ENCODE measurements around the gene ARNT2. TPM values are rescaled to one million over a fixed set of nuclear protein-coding genes. Genes with fewer than 3 reads are reported as not detected.

Gene ARNT2
- total RNA-seq, 1 donor from 2014 or later: 35.7 TPM

- Mint-ChIP-seq H3K36me3 (ENCODE audit: unreplicated experiment) (peaks cover 18% of the 10 kb centered on the region), H3K27ac (ENCODE audit: unreplicated experiment) (no peak overlapping the region), H3K4me3 (ENCODE audit: unreplicated experiment) (no peak overlapping the region), H3K9me3 (ENCODE audit: unreplicated experiment) (peaks cover 4% of the 10 kb centered on the region), H3K27me3 (ENCODE audit: unreplicated experiment) (no peaks in the 10 kb centered on the region), H3K4me1 (ENCODE audit: low read depth, unreplicated experiment) (no peaks in the 10 kb centered on the region)
- no peak for DNase-seq
- no peak for TF ChIP-seq CTCF (IDR thresholded peaks at IDR 0.05; ENCODE audit: partially characterized antibody, unreplicated experiment)
Measured at GRCh38 chr15:80637747-80638146, 233.6 kb downstream of the ARNT2 start.

- TF ChIP-seq CTCF (IDR thresholded peaks at IDR 0.05; ENCODE audit: partially characterized antibody, unreplicated experiment): no peak
- no peak for DNase-seq
- Mint-ChIP-seq H3K36me3 (ENCODE audit: unreplicated experiment) (peaks cover 18% of the 10 kb centered on the region), H3K4me3 (ENCODE audit: unreplicated experiment) (no peak overlapping the region), H3K27ac (ENCODE audit: unreplicated experiment) (no peak overlapping the region), H3K27me3 (ENCODE audit: unreplicated experiment) (no peaks in the 10 kb centered on the region), H3K4me1 (ENCODE audit: low read depth, unreplicated experiment) (no peaks in the 10 kb centered on the region), H3K9me3 (ENCODE audit: unreplicated experiment) (peaks cover 4% of the 10 kb centered on the region)
Measured at GRCh38 chr15:80638553-80639167, 234.5 kb downstream of the ARNT2 start.

- Mint-ChIP-seq H3K9me3 (ENCODE audit: unreplicated experiment) (peaks cover 4% of the 10 kb centered on the region), H3K36me3 (ENCODE audit: unreplicated experiment) (peaks cover 18% of the 10 kb centered on the region), H3K4me1 (ENCODE audit: low read depth, unreplicated experiment) (no peaks in the 10 kb centered on the region), H3K27ac (ENCODE audit: unreplicated experiment) (no peak overlapping the region), H3K27me3 (ENCODE audit: unreplicated experiment) (no peaks in the 10 kb centered on the region), H3K4me3 (ENCODE audit: unreplicated experiment) (no peak overlapping the region)
- DNase-seq: no peak
- TF ChIP-seq CTCF (IDR thresholded peaks at IDR 0.05; ENCODE audit: partially characterized antibody, unreplicated experiment): no peak
Measured at GRCh38 chr15:80639168-80639555, 235.0 kb downstream of the ARNT2 start.

GRCh38 chr15:80640531-80641121 lies 236.4 kb downstream of the ARNT2 start:
- H3K9me3 Mint-ChIP-seq (ENCODE audit: unreplicated experiment): peaks cover under 1% of the 10 kb centered on the region
- TF ChIP-seq CTCF (IDR thresholded peaks at IDR 0.05; ENCODE audit: partially characterized antibody, unreplicated experiment): no peak
- no peaks in the 10 kb centered on the region for H3K27me3 Mint-ChIP-seq (ENCODE audit: unreplicated experiment)
- H3K4me1 Mint-ChIP-seq (ENCODE audit: low read depth, unreplicated experiment): no peaks in the 10 kb centered on the region
- H3K4me3 Mint-ChIP-seq (ENCODE audit: unreplicated experiment): no peak overlapping the region
- peaks cover 18% of the 10 kb centered on the region for H3K36me3 Mint-ChIP-seq (ENCODE audit: unreplicated experiment)
- no peak overlapping the region for H3K27ac Mint-ChIP-seq (ENCODE audit: unreplicated experiment)
- DNase-seq: no peak

GRCh38 chr15:80641384-80641783 lies 237.2 kb downstream of the ARNT2 start:
- Mint-ChIP-seq H3K27me3 (ENCODE audit: unreplicated experiment) (no peaks in the 10 kb centered on the region), H3K27ac (ENCODE audit: unreplicated experiment) (no peak overlapping the region), H3K4me3 (ENCODE audit: unreplicated experiment) (no peak overlapping the region), H3K36me3 (ENCODE audit: unreplicated experiment) (peaks cover 22% of the 10 kb centered on the region), H3K9me3 (ENCODE audit: unreplicated experiment) (no peaks in the 10 kb centered on the region), H3K4me1 (ENCODE audit: low read depth, unreplicated experiment) (no peaks in the 10 kb centered on the region)
- TF ChIP-seq CTCF (IDR thresholded peaks at IDR 0.05; ENCODE audit: partially characterized antibody, unreplicated experiment): no peak
- no peak for DNase-seq
